HepG2 (cell line): ENCODE data around the gene HMCN2. TPM values are rescaled to one million over a fixed set of nuclear protein-coding genes. Genes with fewer than 3 reads are reported as not detected.

Source experiments
- ATAC-seq: fragments of 200-7000 bp; cut with Tn5 transposase; 3 replicates; pipeline ENCODE4 v1.9.1; 2020; ENCODE audit warnings: mild to moderate bottlenecking, moderate library complexity
- BruUV-seq: library from RNA; stranded (reverse); fragments of 400-500 nt; replicated peaks from 2 replicates; lab custom pipeline; 2021; lab: Mats Ljungman, UMichigan
- CTCF ChIA-PET: fragments of 300-600 bp; formaldehyde crosslinking; extraction: SDS; loops from one replicate; lab custom pipeline; 2021; ENCODE audit warnings: low total read pairs, inconsistent platforms, low intra/inter-chr PET ratio; lab: Yijun Ruan, JAX
- POLR2A ChIA-PET: fragments of 350-600 bp; sonication (Branson Sonifier 250); formaldehyde crosslinking; loops from one replicate; lab custom pipeline; 2020; ENCODE audit warnings: antibody characterized with exemption, inconsistent platforms; lab: Yijun Ruan, JAX
- DNase-seq: peaks from one replicate; pipeline ENCODE4 v3.0.0-alpha.2; 2015; ENCODE audit warnings: low spot score
- FAIRE-seq: peaks from 3 replicates; lab custom pipeline; 2011; peaks lifted over from hg19 to GRCh38; lab: Jason Lieb, UNC
- H2AFZ ChIP-seq: one replicate; pipeline ENCODE4 v1.6.1; 2011; ENCODE audit warnings: low read length, inconsistent platforms
- H3K27ac ChIP-seq: fragments of 300-600 bp; 3 replicates; pipeline ENCODE4 v1.8.0; 2011; ENCODE audit warnings: mixed run types, mild to moderate bottlenecking, mixed read lengths, low read length, inconsistent platforms; ENCODE audit not compliant: insufficient read depth; ENCODE audit errors: extremely low read length
- H3K27me3 ChIP-seq, 2 experiments: fragments of 200-600 bp in 1 of 2; 2 replicates in 1 of 2; 3 replicates in 1 of 2; pipeline versions ENCODE4 v1.6.0 to v1.8.0; 2011; ENCODE audit warnings: low read length in 2 of 2, mild to moderate bottlenecking in 2 of 2, moderate library complexity in 2 of 2, inconsistent platforms in 1 of 2; ENCODE audit not compliant: insufficient read depth in 2 of 2, control insufficient read depth in 1 of 2
- H3K36me3 ChIP-seq, 2 experiments: fragments of 200-600 bp in 1 of 2; replicated peaks in 1 of 2; 2 replicates in 1 of 2; 3 replicates in 1 of 2; pipeline versions ENCODE4 v1.5.1 to v1.8.0; 2011; ENCODE audit warnings: low read length in 2 of 2, inconsistent platforms in 1 of 2; ENCODE audit not compliant: insufficient read depth in 2 of 2, control insufficient read depth in 1 of 2
- H3K4me1 ChIP-seq: 2 replicates; pipeline ENCODE4 v1.5.1; 2012; ENCODE audit warnings: low read length, inconsistent platforms; ENCODE audit not compliant: insufficient read depth
- H3K4me2 ChIP-seq: 2 replicates; pipeline ENCODE4 v1.6.0; 2011; ENCODE audit warnings: low read depth, low read length, inconsistent platforms
- H3K4me3 ChIP-seq, 3 experiments: fragments of 200-600 bp in 1 of 3; sonication (generic), shearing (Covaris generic) in 1 of 3; replicated peaks in 1 of 3; 2 replicates each; pipeline ENCODE4 v1.5.1; 2011 to 2016; ENCODE audit warnings: low read length in 3 of 3, inconsistent platforms in 2 of 3, low read depth in 2 of 3, mild to moderate bottlenecking in 2 of 3, control low read depth in 1 of 3, mixed read lengths in 1 of 3; ENCODE audit not compliant: insufficient read depth in 1 of 3
- H3K79me2 ChIP-seq: one replicate; pipeline ENCODE4 v1.6.1; 2011; ENCODE audit warnings: low read length, inconsistent platforms; ENCODE audit not compliant: insufficient read depth
- H3K9ac ChIP-seq: 2 replicates; pipeline ENCODE4 v1.6.0; 2011; ENCODE audit warnings: mild to moderate bottlenecking, low read depth, low read length, inconsistent platforms; ENCODE audit not compliant: insufficient read depth
- H3K9me3 ChIP-seq: 2 replicates; pipeline ENCODE4 v1.5.1; 2012; ENCODE audit warnings: mild to moderate bottlenecking, low read length
- H4K20me1 ChIP-seq: 2 replicates; pipeline ENCODE4 v1.6.0; 2011; ENCODE audit warnings: inconsistent platforms, mild to moderate bottlenecking, low read length, moderate library complexity; ENCODE audit not compliant: insufficient read depth
- ATF2 ChIP-seq: sonication (generic); formaldehyde crosslinking; IDR thresholded peaks from 2 replicates; pipeline ENCODE4 v1.4.0; 2020; ENCODE audit warnings: missing genetic modification reagents
- BRCA1 ChIP-seq: sonication (generic); formaldehyde crosslinking; IDR thresholded peaks from 2 replicates; pipeline ENCODE4 v1.4.0; 2020; ENCODE audit warnings: missing genetic modification reagents
- CEBPZ ChIP-seq: IDR thresholded peaks from 2 replicates; pipeline ENCODE4 v1.6.1; 2012; ENCODE audit warnings: low read length, improper control_type of control experiment
- HHEX ChIP-seq: IDR thresholded peaks from 2 replicates; pipeline ENCODE4 v1.6.1; 2016; ENCODE audit warnings: control low read depth
- JARID2 ChIP-seq: sonication (generic); formaldehyde crosslinking; IDR thresholded peaks from 2 replicates; pipeline ENCODE4 v1.8.1; 2023; ENCODE audit warnings: missing genetic modification reagents, inconsistent platforms; ENCODE audit not compliant: insufficient replicate concordance
- LRRFIP1 ChIP-seq: sonication (generic); formaldehyde crosslinking; conservative IDR thresholded peaks from 2 replicates; pipeline ENCODE4 v1.4.0; 2020; ENCODE audit warnings: missing genetic modification reagents
- SMAD3 ChIP-seq: sonication (generic); formaldehyde crosslinking; IDR thresholded peaks from 2 replicates; pipeline ENCODE4 v1.4.0; 2020; ENCODE audit warnings: missing genetic modification reagents
- ZBTB43 ChIP-seq: sonication (generic); formaldehyde crosslinking; conservative IDR thresholded peaks from 2 replicates; pipeline ENCODE4 v1.4.0; 2020; ENCODE audit warnings: missing genetic modification reagents
- ZFAT ChIP-seq: sonication (generic); formaldehyde crosslinking; conservative IDR thresholded peaks from 2 replicates; pipeline ENCODE4 v1.8.1; 2023; ENCODE audit warnings: missing genetic modification reagents, inconsistent platforms
- ZKSCAN5 ChIP-seq: sonication (generic); formaldehyde crosslinking; IDR thresholded peaks from 2 replicates; pipeline ENCODE4 v1.5.1; 2020; ENCODE audit warnings: mild to moderate bottlenecking, missing genetic modification reagents
- ZNF160 ChIP-seq: sonication (generic); formaldehyde crosslinking; IDR thresholded peaks from 2 replicates; pipeline ENCODE4 v1.8.0; 2022; ENCODE audit warnings: mild to moderate bottlenecking, inconsistent platforms, missing genetic modification reagents
- ZNF781 ChIP-seq: sonication (generic); formaldehyde crosslinking; IDR thresholded peaks from 2 replicates; pipeline ENCODE4 v1.5.1; 2020; ENCODE audit warnings: borderline replicate concordance, mild to moderate bottlenecking, missing genetic modification reagents; ENCODE audit errors: not compliant biosample characterization
- ZXDC ChIP-seq: sonication (generic); formaldehyde crosslinking; IDR thresholded peaks from 2 replicates; pipeline ENCODE4 v1.5.0; 2020; ENCODE audit warnings: mild to moderate bottlenecking, missing genetic modification reagents
- WGBS: methylation state at CpG from one replicate; pipeline ENCODE4 v1.1.6; 2017; ENCODE audit warnings: low lambda C conversion rate; 5-methylcytosine and 5-hydroxymethylcytosine counted together
- in situ Hi-C: cut with HindIII; loops from 2 replicates; pipeline ENCODE4 v1.10.0; 2017; ENCODE audit warnings: low pct_unique_long_range_greater_than_20kb; ENCODE audit not compliant: extremely low pct_ligation_motif_present
- intact Hi-C: fragments of 100-400 bp; cut with micrococcal nuclease; formaldehyde crosslinking; loops from one replicate; pipeline ENCODE4 v1.10.0; 2022; ENCODE audit not compliant: unreplicated experiment
- polyA plus RNA-seq, 8 experiments: library from polyadenylated mRNA; depleted of rRNA in 3 of 8; stranded (reverse) in 7 of 8; unstranded in 1 of 8; fragments of >200 nt; fragmentation: Illumina TruSeq in 4 of 8; extraction: Trizol in 4 of 8; gene quantifications; 2 replicates each; pipeline versions ENCODE4 v1.2.1 to v1.2.3, GENCODE V29; 2011 to 2016; ENCODE audit warnings: low read depth in 4 of 8, missing spikeins in 1 of 8, mixed read lengths in 1 of 8; ENCODE audit not compliant: insufficient read depth in 1 of 8
- total RNA-seq, 5 experiments: library from RNA; depleted of rRNA; stranded (reverse); fragments of >200 nt; fragmentation: Illumina TruSeq; extraction: Trizol; gene quantifications; 2 replicates each; pipeline ENCODE4 v1.2.3, GENCODE V29; 2016; ENCODE audit warnings: low read depth in 1 of 5

Gene HMCN2
- total and polyA plus RNA-seq, 2 of the 13 experiments (the other 11 are each of a cell fraction or from before 2014, with no cell fraction given), result 0.09 TPM; not detected in 1

- BruUV-seq, result no TSS peak
- no peaks in the 10 kb centered on the region for H4K20me1 ChIP-seq
- ChIA-PET POLR2A (no interaction called here), CTCF (no interaction called here)
- peaks cover 4 to 7% of the 10 kb centered on the region in 2 experiments; a peak in 4 of 5 replicates for H3K27me3 ChIP-seq
- no peak overlapping the region for H3K4me3 ChIP-seq
- no peaks in the 10 kb centered on the region for H3K79me2 ChIP-seq
- no peak overlapping the region for H2AFZ ChIP-seq
- DNase-seq (no peak), ATAC-seq (no peak), FAIRE-seq (no peak)
- in situ Hi-C loops (no loop called here), intact Hi-C loops (no loop called here)
- H3K9me3 ChIP-seq, result no peaks in the 10 kb centered on the region
- no peak overlapping the region for H3K27ac ChIP-seq
- H3K4me2 ChIP-seq, result no peak overlapping the region
- WGBS, result 43% methylated on average over 7 of the region's 12 CpGs
- no peaks in the 10 kb centered on the region for H3K4me1 ChIP-seq
- H3K9ac ChIP-seq, result no peak overlapping the region
- H3K36me3 ChIP-seq, result no peaks in the 10 kb centered on the region
- TF ChIP-seq ZKSCAN5 (CRISPR knock-in tag) (no peak), ZNF160 (CRISPR knock-in tag) (no peak), CEBPZ (no peak), LRRFIP1 (CRISPR knock-in tag) (no peak), ZNF781 (no peak), ZBTB43 (CRISPR knock-in tag) (no peak), SMAD3 (CRISPR knock-in tag) (no peak), ZXDC (CRISPR knock-in tag) (no peak), HHEX (no peak), ATF2 (CRISPR knock-in tag) (no peak), JARID2 (CRISPR knock-in tag) (no peak), ZFAT (CRISPR knock-in tag) (no peak), BRCA1 (CRISPR knock-in tag) (no peak)
Observed at GRCh38 chr9:130414081-130414731, 148.6 kb downstream of the HMCN2 start.
